K562 (cell line): ENCODE results near the gene PRR7. TPM values are rescaled to one million over a fixed set of nuclear protein-coding genes. Genes with fewer than 3 reads are reported as not detected.

Experiments
- ATAC-seq: fragments of 200-7000 bp; cut with Tn5 transposase; 3 replicates; pipeline ENCODE4 v1.9.1; 2020; ENCODE audit warnings: moderate library complexity
- BruUV-seq: library from RNA; stranded (reverse); fragments of 400-500 nt; replicated peaks from 2 replicates; lab custom pipeline; 2021; lab: Mats Ljungman, UMichigan
- CTCF ChIA-PET: fragments of 300-600 bp; formaldehyde crosslinking; extraction: SDS; loops from one replicate; lab custom pipeline; 2021; ENCODE audit warnings: low intra/inter-chr PET ratio; lab: Yijun Ruan, JAX
- POLR2A ChIA-PET: fragments of 300-600, 350-650 bp; sonication (Branson Sonifier 250); formaldehyde crosslinking; extraction: SDS; loops from one replicate; lab custom pipeline; 2021; ENCODE audit warnings: antibody characterized with exemption, inconsistent platforms; lab: Yijun Ruan, JAX
- DNase-seq, 4 experiments: peaks; one replicate each; pipeline versions ENCODE4 v3.0.0 to v3.0.0-alpha.2; 2011 to 2018; ENCODE audit warnings: low spot score in 3 of 4, mixed read lengths in 3 of 4; ENCODE audit errors: extremely low read depth in 1 of 4
- FAIRE-seq: peaks from 2 replicates; lab custom pipeline; 2011; peaks lifted over from hg19 to GRCh38; lab: Jason Lieb, UNC
- H2AFZ ChIP-seq: 2 replicates; pipeline ENCODE4 v1.6.0; 2011; ENCODE audit warnings: low read depth, low read length, control low read depth, inconsistent platforms
- H3K27ac ChIP-seq: fragments of 200-600 bp; 3 replicates; pipeline ENCODE4 v1.8.0; 2011; ENCODE audit warnings: low read depth, mild to moderate bottlenecking, control low read depth, inconsistent platforms, low read length, moderate library complexity, mixed read lengths; ENCODE audit errors: extremely low read depth
- H3K27me3 ChIP-seq, 2 experiments: fragments of 300-600 bp in 1 of 2; 2 replicates in 1 of 2; 3 replicates in 1 of 2; pipeline versions ENCODE4 v1.6.0 to v1.8.0; 2011; ENCODE audit warnings: inconsistent platforms in 2 of 2, low read length in 2 of 2, mild to moderate bottlenecking in 1 of 2, mixed read lengths in 1 of 2, moderate library complexity in 1 of 2; ENCODE audit not compliant: control insufficient read depth in 2 of 2, insufficient read depth in 2 of 2
- H3K36me3 ChIP-seq: fragments of 300-600 bp; 3 replicates; pipeline ENCODE4 v1.8.0; 2011; ENCODE audit warnings: mild to moderate bottlenecking, low read length, inconsistent platforms; ENCODE audit not compliant: control insufficient read depth, insufficient read depth
- H3K4me1 ChIP-seq, 2 experiments: fragments of 200-600 bp in 1 of 2; replicated peaks in 1 of 2; 2 replicates in 1 of 2; 3 replicates in 1 of 2; pipeline versions ENCODE4 v1.5.1 to v1.8.0; 2011; ENCODE audit warnings: inconsistent platforms in 2 of 2, low read length in 2 of 2, mild to moderate bottlenecking in 1 of 2, mixed read lengths in 1 of 2, moderate library complexity in 1 of 2; ENCODE audit not compliant: control insufficient read depth in 2 of 2, insufficient read depth in 2 of 2
- H3K4me2 ChIP-seq: 2 replicates; pipeline ENCODE4 v1.6.1; 2011; ENCODE audit warnings: low read length, control low read depth, inconsistent platforms, mixed read lengths; ENCODE audit not compliant: insufficient read depth
- H3K4me3 ChIP-seq: fragments of 200-600 bp; sonication (generic), shearing (Covaris generic); 2 replicates; pipeline ENCODE4 v1.5.1; 2016; ENCODE audit warnings: control low read depth, inconsistent platforms
- H3K79me2 ChIP-seq: fragments of 200-600 bp; 3 replicates; pipeline ENCODE4 v1.8.0; 2011; ENCODE audit warnings: low read length, inconsistent platforms; ENCODE audit not compliant: control insufficient read depth, insufficient read depth
- H3K9ac ChIP-seq, 2 experiments: 2 replicates each; pipeline versions ENCODE4 v1.6.0 to v1.6.1; 2011; ENCODE audit warnings: low read depth in 2 of 2, low read length in 2 of 2, control low read depth in 1 of 2, inconsistent platforms in 1 of 2, mild to moderate bottlenecking in 1 of 2, mixed read lengths in 1 of 2; ENCODE audit not compliant: insufficient read depth in 1 of 2
- H3K9me1 ChIP-seq: one replicate; pipeline ENCODE4 v1.6.0; 2011; ENCODE audit warnings: inconsistent platforms, mild to moderate bottlenecking, low read length, moderate library complexity; ENCODE audit not compliant: control insufficient read depth, insufficient read depth
- H3K9me3 ChIP-seq: replicated peaks from 2 replicates; pipeline ENCODE4 v1.5.1; 2011; ENCODE audit warnings: low read depth, low read length, inconsistent platforms; ENCODE audit not compliant: control insufficient read depth, insufficient read depth
- H4K20me1 ChIP-seq: replicated peaks from 2 replicates; pipeline ENCODE4 v1.6.1; 2011; ENCODE audit warnings: low read length, inconsistent platforms, mixed read lengths; ENCODE audit not compliant: control insufficient read depth, insufficient read depth
- FOSL1 ChIP-seq: fragments of 200-800 bp; sonication (Bioruptor generic); conservative IDR thresholded peaks from 2 replicates; pipeline ENCODE4 v1.6.1; 2016; ENCODE audit warnings: missing genetic modification characterization, missing compliant biosample characterization
- FOXM1 ChIP-seq, 2 experiments: fragments of 450-650 bp in 1 of 2; sonication (generic) in 1 of 2; formaldehyde crosslinking in 1 of 2; IDR thresholded peaks; 2 replicates each; pipeline versions ENCODE4 v1.6.1 to v1.9.0; 2017 to 2022; ENCODE audit warnings: low read depth in 2 of 2, mild to moderate bottlenecking in 2 of 2, missing genetic modification reagents in 1 of 2, moderate library complexity in 1 of 2
- HCFC1 ChIP-seq: IDR thresholded peaks from 2 replicates; pipeline ENCODE4 v1.6.1; 2012; ENCODE audit warnings: low read depth, low read length, improper control_type of control experiment
- ILF3 ChIP-seq: fragments of 450-650 bp; IDR thresholded peaks from 2 replicates; pipeline ENCODE4 v1.6.1; 2018; ENCODE audit warnings: antibody characterized with exemption, mild to moderate bottlenecking, moderate library complexity, borderline replicate concordance
- JUN ChIP-seq, 2 experiments: sonication (generic) in 1 of 2; formaldehyde crosslinking in 1 of 2; IDR thresholded peaks; 2 replicates each; pipeline versions ENCODE4 v1.6.1 to v1.8.0; 2012 to 2022; ENCODE audit warnings: borderline replicate concordance in 2 of 2, mild to moderate bottlenecking in 2 of 2, improper control_type of control experiment in 1 of 2, low read depth in 1 of 2, low read length in 1 of 2, missing genetic modification reagents in 1 of 2
- MTA1 ChIP-seq: fragments of 450-650 bp; IDR thresholded peaks from 2 replicates; pipeline ENCODE4 v1.6.1; 2017; ENCODE audit warnings: borderline replicate concordance
- NR2C2 ChIP-seq, 2 experiments: fragments of 200-800 bp in 1 of 2; sonication (Bioruptor generic) in 1 of 2; sonication (generic) in 1 of 2; formaldehyde crosslinking in 1 of 2; IDR thresholded peaks; 2 replicates each; pipeline versions ENCODE4 v1.6.1 to v1.8.0; 2016 to 2022; ENCODE audit warnings: mild to moderate bottlenecking in 1 of 2, missing compliant biosample characterization in 1 of 2, missing genetic modification characterization in 1 of 2, missing genetic modification reagents in 1 of 2
- NR2F6 ChIP-seq: fragments of 450-650 bp; formaldehyde crosslinking; IDR thresholded peaks from 2 replicates; pipeline ENCODE4 v1.4.0; 2020; ENCODE audit warnings: mild to moderate bottlenecking
- SRSF7 ChIP-seq: fragments of 200-400 bp; formaldehyde crosslinking; optimal IDR thresholded peaks from 2 replicates; pipeline ENCODE3; 2017; ENCODE audit warnings: mild to moderate bottlenecking, low read depth, low read length
- ZNF282 ChIP-seq: sonication (generic); formaldehyde crosslinking; IDR thresholded peaks from 2 replicates; pipeline ENCODE4 v1.8.1; 2023; ENCODE audit warnings: missing genetic modification reagents
- ZNF445 ChIP-seq: fragments of 250-450 bp; sonication (Bioruptor Pico); IDR thresholded peaks from 2 replicates; pipeline ENCODE4 v1.4.0; 2020; ENCODE audit warnings: low read depth, mild to moderate bottlenecking, moderate library complexity
- WGBS: fragments of 100-300 bp; shearing (Covaris generic); methylation state at CpG from one replicate; pipeline ENCODE4 v1.1.6; 2016; ENCODE audit warnings: low coverage, mixed read lengths; ENCODE audit not compliant: insufficient coverage; ENCODE audit errors: missing lambda C conversion rate; 5-methylcytosine and 5-hydroxymethylcytosine counted together
- in situ Hi-C: fragments of 300-500 bp; cut with MboI; formaldehyde crosslinking; loops from 4 replicates; pipeline ENCODE4 v1.15.0; 2018; ENCODE audit warnings: inconsistent platforms, mixed read lengths
- intact Hi-C: fragments of 100-400 bp; cut with micrococcal nuclease; formaldehyde crosslinking; loops from 2 replicates; pipeline ENCODE4 v1.14.2; 2022
- polyA plus RNA-seq, 8 experiments: library from polyadenylated mRNA; depleted of rRNA in 4 of 8; stranded (reverse) in 5 of 8; unstranded in 3 of 8; fragments of >200 nt; fragmentation: Nextera tagmentation in 2 of 8; fragmentation: Illumina TruSeq in 1 of 8; extraction: Ambion mirVana in 2 of 8; extraction: Trizol in 1 of 8; gene quantifications; 2 replicates each; pipeline versions ENCODE4 v1.2.1 to v1.2.3, GENCODE V29; 2011 to 2014; ENCODE audit warnings: inconsistent platforms in 1 of 8, missing spikeins in 1 of 8
- total RNA-seq, 7 experiments: library from RNA; depleted of rRNA in 6 of 7; stranded (reverse); fragments of >200 nt in 6 of 7; fragmentation: Illumina TruSeq in 2 of 7; extraction: Trizol in 2 of 7; gene quantifications; 2 replicates each; pipeline versions ENCODE4 v1.2.1 to v1.2.3, GENCODE V29; 2011 to 2021; ENCODE audit warnings: low replicate concordance in 1 of 7
- TF ChIP-seq, protein P1 (sequence below): sonication (generic); formaldehyde crosslinking; IDR thresholded peaks from 2 replicates; pipeline ENCODE4 v1.8.0; 2022; ENCODE audit warnings: mild to moderate bottlenecking, missing genetic modification reagents
- TF ChIP-seq, protein P2 (sequence below): fragments of 250-450 bp; sonication (Bioruptor Pico); IDR thresholded peaks from 2 replicates; pipeline ENCODE4 v1.5.0; 2020; ENCODE audit warnings: mild to moderate bottlenecking

The PRR7 gene
- total and polyA plus RNA-seq, 9 of the 15 experiments (the other 6 are each of a cell fraction or from before 2014, with no cell fraction given): 0.80 to 11.3 (median 10.4) TPM; not detected in 4

DNA sequence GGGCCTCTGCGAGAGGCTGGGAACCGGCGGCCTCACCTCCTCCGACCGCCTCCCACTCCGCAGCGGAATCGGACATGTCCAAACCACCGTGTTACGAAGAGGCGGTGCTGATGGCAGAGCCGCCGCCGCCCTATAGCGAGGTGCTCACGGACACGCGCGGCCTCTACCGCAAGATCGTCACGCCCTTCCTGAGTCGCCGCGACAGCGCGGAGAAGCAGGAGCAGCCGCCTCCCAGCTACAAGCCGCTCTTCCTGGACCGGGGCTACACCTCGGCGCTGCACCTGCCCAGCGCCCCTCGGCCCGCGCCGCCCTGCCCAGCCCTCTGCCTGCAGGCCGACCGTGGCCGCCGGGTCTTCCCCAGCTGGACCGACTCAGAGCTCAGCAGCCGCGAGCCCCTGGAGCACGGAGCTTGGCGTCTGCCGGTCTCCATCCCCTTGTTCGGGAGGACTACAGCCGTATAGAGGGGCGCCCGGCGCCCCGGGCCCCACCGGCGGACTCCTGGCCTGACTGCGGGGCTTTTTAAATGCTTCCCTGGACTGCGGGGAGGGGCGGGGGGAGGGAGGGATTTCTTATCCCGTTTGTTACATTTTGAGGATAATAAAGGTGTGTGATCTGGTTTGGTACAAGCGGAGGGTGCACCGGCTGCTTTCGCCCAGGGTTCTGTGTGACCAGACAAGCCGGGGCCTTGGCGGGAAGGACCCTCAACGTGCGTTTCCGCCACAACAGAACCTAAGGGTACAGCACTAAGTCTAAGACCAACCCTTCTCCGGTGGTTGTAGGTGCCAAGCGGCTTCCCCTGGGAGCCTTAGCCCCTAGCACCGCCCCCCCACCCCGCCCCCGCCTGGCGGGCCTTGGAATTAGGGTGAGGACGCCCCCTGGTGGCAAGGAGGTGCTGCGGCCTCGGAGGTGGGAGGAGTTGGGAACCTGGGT is 9.3 kb downstream of the PRR7 start:
- intact Hi-C loops: loop anchor here (1.0 to 2.0 kb wide), 3 partner anchors 29 to 143 kb away; partner anchors contain the start of genes GRK6 and PDLIM7
- peaks cover 38% of the 10 kb centered on the region; the same call in 1 of the 3 replicates for H3K36me3 ChIP-seq
- H3K79me2 ChIP-seq: peaks cover 10% of the 10 kb centered on the region; the same call in 2 of the 3 replicates
- H3K9me1 ChIP-seq: peaks cover 3% of the 10 kb centered on the region
- FAIRE-seq: peak; percentile 87
- ChIA-PET CTCF (interaction anchor here (0.5 to 6.2 kb wide), 10 partner anchors 35 to 342 kb away, joined by 3 to 107 read pairs (median 8); no protein-coding TSS in a partner anchor), POLR2A (interaction anchor here (0.6 to 2.0 kb wide), 13 partner anchors 10 to 1014 kb away, joined by 3 to 13 read pairs (median 3); partner anchors contain the start of genes MXD3 and PRR7)
- peaks cover 0 to 63% of the 10 kb centered on the region in 2 experiments; a peak in 3 of 5 replicates for H3K4me1 ChIP-seq
- ATAC-seq: peak; percentile 64
- DNase-seq: peak; percentile 87 to 98 (median 92)
- BruUV-seq: TSS peak; percentile 94
- in situ Hi-C loops: loop anchor here (10.0 kb wide), 1 partner anchor 341 kb away; no protein-coding TSS in a partner anchor
- H2AFZ ChIP-seq: peak overlapping the region; percentile 94
- peaks cover 16% of the 10 kb centered on the region; the same call in 1 of the 2 replicates for H4K20me1 ChIP-seq
- H3K27me3 ChIP-seq: no peaks in the 10 kb centered on the region
- WGBS: under 1% methylated on average over 60 of the region's 76 CpGs
- peak overlapping the region; percentile 88 for H3K4me3 ChIP-seq
- H3K27ac ChIP-seq: peak overlapping the region; percentile 91
- peak overlapping the region; percentile 88 for H3K4me2 ChIP-seq
- no peaks in the 10 kb centered on the region for H3K9me3 ChIP-seq
- peak overlapping the region; percentile 69 to 97 for H3K9ac ChIP-seq
- 0 out of 2 replicates have a peak, but pooled peaks have one; percentile 17 for TF ChIP-seq JUN (IDR thresholded peaks at IDR 0.05; ENCODE audit: borderline replicate concordance, low read depth, low read length)
- TF ChIP-seq JUN (CRISPR knock-in tag; IDR thresholded peaks at IDR 0.05; ENCODE audit: borderline replicate concordance): no peak
- TF ChIP-seq NR2F6 (CRISPR knock-in tag): no peak
- no peak for TF ChIP-seq SRSF7
- TF ChIP-seq, protein P1, sequence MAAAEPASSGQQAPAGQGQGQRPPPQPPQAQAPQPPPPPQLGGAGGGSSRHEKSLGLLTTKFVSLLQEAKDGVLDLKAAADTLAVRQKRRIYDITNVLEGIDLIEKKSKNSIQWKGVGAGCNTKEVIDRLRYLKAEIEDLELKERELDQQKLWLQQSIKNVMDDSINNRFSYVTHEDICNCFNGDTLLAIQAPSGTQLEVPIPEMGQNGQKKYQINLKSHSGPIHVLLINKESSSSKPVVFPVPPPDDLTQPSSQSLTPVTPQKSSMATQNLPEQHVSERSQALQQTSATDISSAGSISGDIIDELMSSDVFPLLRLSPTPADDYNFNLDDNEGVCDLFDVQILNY (CRISPR knock-in tag): no peak
- no peak for TF ChIP-seq ILF3
- TF ChIP-seq FOSL1 (tag): no peak
- TF ChIP-seq, protein P2, sequence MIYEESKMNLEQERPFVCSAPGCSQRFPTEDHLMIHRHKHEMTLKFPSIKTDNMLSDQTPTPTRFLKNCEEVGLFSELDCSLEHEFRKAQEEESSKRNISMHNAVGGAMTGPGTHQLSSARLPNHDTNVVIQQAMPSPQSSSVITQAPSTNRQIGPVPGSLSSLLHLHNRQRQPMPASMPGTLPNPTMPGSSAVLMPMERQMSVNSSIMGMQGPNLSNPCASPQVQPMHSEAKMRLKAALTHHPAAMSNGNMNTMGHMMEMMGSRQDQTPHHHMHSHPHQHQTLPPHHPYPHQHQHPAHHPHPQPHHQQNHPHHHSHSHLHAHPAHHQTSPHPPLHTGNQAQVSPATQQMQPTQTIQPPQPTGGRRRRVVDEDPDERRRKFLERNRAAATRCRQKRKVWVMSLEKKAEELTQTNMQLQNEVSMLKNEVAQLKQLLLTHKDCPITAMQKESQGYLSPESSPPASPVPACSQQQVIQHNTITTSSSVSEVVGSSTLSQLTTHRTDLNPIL (CRISPR knock-in tag): no peak
- TF ChIP-seq NR2C2 (CRISPR knock-in tag; IDR thresholded peaks at IDR 0.05): no peak; the same call in none of the 2 replicates
- 0 out of 2 replicates have a peak, but pooled peaks have one; percentile 26 for TF ChIP-seq NR2C2 (tag; IDR thresholded peaks at IDR 0.05)
- no peak for TF ChIP-seq FOXM1 (IDR thresholded peaks at IDR 0.05; ENCODE audit: low read depth)
- no peak; the same call in 1 of the 2 replicates for TF ChIP-seq FOXM1 (CRISPR knock-in tag; IDR thresholded peaks at IDR 0.05; ENCODE audit: low read depth)
- no peak for TF ChIP-seq ZNF445 (CRISPR knock-in tag)
- TF ChIP-seq MTA1: no peak
- no peak for TF ChIP-seq ZNF282 (CRISPR knock-in tag)
- TF ChIP-seq HCFC1: peak; percentile 29; the same call in 1 of the 2 replicates
